GM10248 (cell line): Measurements from ENCODE around the gene CD101.

Experiments
- CTCF ChIA-PET: fragments of 300-600 bp; sonication (Branson Sonifier 250); formaldehyde crosslinking; extraction: SDS; loops from one replicate; lab custom pipeline; 2021; ENCODE audit warnings: antibody characterized with exemption; lab: Yijun Ruan, JAX
- POLR2A ChIA-PET: fragments of 350-650 bp; sonication (Branson Sonifier 250); formaldehyde crosslinking; extraction: SDS; loops from one replicate; lab custom pipeline; 2020; ENCODE audit warnings: antibody characterized with exemption; lab: Yijun Ruan, JAX
- DNase-seq: peaks from one replicate; pipeline ENCODE4 v3.0.0; 2012; ENCODE audit errors: extremely low spot score
- TF ChIP-seq, protein P1 (sequence below): IDR thresholded peaks from 2 replicates; pipeline ENCODE4 v1.5.1; 2012; ENCODE audit warnings: mild to moderate bottlenecking, low read depth; ENCODE audit errors: extremely low read depth, missing control alignments, control extremely low read depth

The CD101 gene

DNA sequence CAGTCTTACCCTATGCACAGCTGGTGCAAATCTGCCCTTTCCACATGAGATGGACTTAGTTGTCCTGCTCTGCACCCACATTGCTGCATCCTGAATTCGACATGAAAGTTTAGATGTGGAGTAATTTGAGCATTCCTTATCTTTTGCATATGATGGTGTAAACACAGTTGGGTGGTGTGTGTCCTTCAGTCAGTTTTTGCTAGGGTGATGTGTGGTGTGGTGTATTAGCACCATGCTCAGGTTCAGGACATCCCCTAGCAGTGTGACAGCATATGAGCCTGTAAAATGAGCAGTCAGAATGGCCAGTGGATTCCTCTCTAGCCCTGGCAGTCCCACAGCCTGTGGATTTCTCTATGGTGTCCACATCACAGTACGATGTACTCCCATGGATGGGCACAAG lies 42.6 kb upstream of the CD101 start:
- CTCF ChIA-PET = interaction anchor here (1.2 to 1.7 kb wide), 3 partner anchors 9 to 195 kb away, joined by 4 read pairs; no protein-coding TSS in a partner anchor
- DNase-seq = no peak
- POLR2A ChIA-PET = no interaction called here
- TF ChIP-seq, protein P1, sequence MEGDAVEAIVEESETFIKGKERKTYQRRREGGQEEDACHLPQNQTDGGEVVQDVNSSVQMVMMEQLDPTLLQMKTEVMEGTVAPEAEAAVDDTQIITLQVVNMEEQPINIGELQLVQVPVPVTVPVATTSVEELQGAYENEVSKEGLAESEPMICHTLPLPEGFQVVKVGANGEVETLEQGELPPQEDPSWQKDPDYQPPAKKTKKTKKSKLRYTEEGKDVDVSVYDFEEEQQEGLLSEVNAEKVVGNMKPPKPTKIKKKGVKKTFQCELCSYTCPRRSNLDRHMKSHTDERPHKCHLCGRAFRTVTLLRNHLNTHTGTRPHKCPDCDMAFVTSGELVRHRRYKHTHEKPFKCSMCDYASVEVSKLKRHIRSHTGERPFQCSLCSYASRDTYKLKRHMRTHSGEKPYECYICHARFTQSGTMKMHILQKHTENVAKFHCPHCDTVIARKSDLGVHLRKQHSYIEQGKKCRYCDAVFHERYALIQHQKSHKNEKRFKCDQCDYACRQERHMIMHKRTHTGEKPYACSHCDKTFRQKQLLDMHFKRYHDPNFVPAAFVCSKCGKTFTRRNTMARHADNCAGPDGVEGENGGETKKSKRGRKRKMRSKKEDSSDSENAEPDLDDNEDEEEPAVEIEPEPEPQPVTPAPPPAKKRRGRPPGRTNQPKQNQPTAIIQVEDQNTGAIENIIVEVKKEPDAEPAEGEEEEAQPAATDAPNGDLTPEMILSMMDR = no peak

DNA sequence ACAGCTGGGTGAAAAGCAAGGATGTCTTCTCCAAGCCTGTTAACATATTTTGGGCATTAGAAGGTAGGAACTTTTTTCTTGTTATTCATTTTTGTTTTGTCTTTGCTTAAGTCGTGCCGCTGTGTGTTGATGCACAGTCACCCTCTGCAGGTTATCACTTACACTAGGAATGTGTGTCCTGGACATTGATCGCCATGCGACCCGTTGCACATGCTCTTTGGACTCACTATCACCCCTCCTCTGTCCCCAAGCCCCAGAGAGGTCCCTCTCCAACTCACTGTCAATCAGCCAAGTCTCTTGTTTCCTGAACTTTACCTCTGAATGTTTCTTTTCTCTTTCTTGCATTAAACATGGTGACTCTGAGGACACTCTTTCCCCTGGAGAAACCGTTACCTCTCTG lies 40.0 kb upstream of the CD101 start:
- no peak for DNase-seq
- POLR2A ChIA-PET = no interaction called here
- TF ChIP-seq, protein P1 = no peak
- CTCF ChIA-PET = no interaction called here

DNA sequence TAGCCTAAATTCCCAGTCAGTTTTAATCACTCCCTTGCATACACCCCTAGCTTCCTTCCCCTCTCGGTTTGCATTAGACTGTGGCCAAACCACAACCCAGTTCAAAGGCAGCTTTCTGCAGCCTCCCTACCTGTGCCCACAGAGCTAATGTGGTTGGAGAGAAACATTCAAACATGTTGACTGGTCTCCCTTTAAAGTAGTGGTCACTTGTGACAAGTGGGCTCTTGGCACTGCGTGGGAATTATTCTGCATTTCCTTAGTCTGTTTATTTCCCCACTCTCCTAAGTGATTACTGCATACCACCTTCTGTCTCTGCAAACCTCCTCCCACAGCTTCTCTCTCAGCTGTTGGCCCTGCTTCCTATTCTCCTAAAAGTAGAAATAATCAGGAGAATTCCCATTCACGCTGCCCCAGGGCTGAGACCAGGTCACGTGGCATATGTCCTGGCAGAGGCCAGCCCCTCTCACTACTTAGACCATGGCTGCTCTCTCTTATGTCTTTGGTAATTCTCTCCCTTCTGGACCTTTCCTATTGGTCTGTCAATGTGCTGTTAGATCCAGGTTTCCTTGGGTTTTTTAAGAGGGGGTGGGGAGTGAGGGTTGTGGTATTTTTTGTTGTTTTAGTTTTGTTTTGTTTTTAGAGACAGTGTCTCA lies 38.4 kb upstream of the CD101 start:
- TF ChIP-seq, protein P1 = no peak
- ChIA-PET CTCF (interaction anchor here (1.1 to 2.3 kb wide), 3 partner anchors 10 to 22 kb away, joined by 3 to 6 read pairs (median 4); no protein-coding TSS in a partner anchor), POLR2A (no interaction called here)
- DNase-seq = no peak

DNA sequence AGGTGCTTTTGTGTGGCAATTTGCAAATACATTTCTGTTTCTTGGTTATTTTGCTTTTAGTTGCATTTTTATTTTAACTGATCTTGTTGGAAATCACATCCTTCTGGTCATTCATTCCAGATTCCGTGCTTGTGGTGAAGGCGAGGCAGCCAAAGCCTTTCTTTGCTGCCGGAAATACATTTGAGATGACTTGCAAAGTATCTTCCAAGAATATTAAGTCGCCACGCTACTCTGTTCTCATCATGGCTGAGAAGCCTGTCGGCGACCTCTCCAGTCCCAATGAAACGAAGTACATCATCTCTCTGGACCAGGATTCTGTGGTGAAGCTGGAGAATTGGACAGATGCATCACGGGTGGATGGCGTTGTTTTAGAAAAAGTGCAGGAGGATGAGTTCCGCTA lies 34.8 kb upstream of the CD101 start:
- no peak for DNase-seq
- CTCF ChIA-PET = interaction anchor here (1.5 kb wide), 1 partner anchor 41 kb away, joined by 3 read pairs; no protein-coding TSS in a partner anchor
- POLR2A ChIA-PET = no interaction called here
- TF ChIP-seq, protein P1 = no peak

DNA sequence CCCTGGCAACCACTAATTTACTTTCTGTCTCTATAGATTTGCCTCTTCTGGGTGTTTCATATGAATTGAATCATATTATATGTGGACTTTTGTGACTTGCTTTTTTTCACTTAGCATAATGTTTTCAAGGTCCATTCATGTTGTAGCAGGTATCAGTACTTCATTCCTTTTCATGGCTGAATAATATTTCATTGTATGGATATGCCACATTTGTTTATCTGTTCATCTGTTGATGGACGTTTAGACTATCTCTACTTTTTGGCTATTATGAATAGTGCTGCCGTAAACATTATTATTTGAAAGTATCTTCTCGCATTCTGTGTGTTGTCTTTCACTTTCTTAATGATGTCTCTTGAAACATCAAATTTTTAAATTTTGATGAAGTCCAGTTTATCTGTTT lies 32.8 kb upstream of the CD101 start:
- TF ChIP-seq, protein P1 = no peak
- CTCF ChIA-PET = interaction anchor here (1.5 kb wide), 1 partner anchor 11 kb away, joined by 4 read pairs; no protein-coding TSS in a partner anchor
- POLR2A ChIA-PET = no interaction called here

DNA sequence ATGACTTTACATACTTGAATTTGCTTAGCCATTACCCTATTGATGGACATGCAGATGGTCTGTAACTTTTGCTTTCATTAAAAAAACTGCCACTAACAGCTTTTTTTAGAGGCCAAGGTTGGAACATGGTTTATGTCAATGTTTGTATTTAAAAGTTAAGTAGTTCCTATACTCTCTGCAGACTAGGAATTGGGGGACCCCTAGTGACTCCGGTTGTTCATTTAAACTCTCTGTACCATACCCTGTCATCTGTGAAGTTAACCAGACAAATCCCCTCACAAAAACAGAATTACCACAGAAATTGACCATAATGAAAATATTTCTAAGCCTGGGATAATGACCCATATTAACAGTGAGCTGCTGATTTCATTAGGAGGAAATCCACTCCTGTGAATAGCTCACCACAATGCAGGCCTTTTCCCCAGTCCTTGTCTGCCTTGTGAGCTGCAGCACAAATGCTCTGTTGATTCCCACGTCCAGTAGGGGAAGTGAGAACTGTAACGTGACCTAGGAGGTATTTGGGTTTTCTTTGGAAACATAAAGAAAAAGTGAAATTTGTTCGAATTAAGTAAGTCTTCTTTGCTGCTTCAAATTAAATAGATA lies 30.2 kb upstream of the CD101 start:
- TF ChIP-seq, protein P1 = no peak
- ChIA-PET CTCF (interaction anchor here (1.0 kb wide), 1 partner anchor 10 kb away, joined by 3 read pairs; no protein-coding TSS in a partner anchor), POLR2A (no interaction called here)
- no peak for DNase-seq

More for the DNA sequence above, 32.8 kb upstream of the CD101 start:
- DNase-seq = no peak
